ENCODE data around the gene ZCCHC7. TPM values are rescaled to one million over a fixed set of nuclear protein-coding genes. Genes with fewer than 3 reads are reported as not detected.
"Not testable (repeated sequence)": the region's sequence is repeated elsewhere in the genome, so short reads cannot be mapped to it uniquely, and the experiment has no call there.

ZCCHC7 gene
- total RNA-seq, 1 donor from 2014 or later, result 20.9 TPM

DNA sequence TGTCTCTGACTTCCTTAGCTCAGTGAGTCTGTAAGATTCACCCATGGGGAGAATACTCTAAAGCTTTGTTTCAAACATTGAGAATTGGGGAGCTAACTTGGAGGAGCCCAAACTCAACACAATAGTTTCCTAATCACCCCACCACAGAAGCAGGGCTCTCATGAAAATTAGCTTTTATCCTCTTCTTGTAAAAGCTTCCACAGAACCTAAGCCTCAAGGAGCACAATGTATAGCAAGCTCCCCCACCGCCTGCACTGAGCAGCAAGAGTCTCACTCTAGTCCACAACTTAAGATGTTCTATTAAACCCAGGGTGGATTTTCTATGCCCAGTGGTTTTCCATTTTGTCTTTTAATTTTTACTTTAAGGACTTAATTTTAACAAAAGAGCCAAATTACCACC, 253.2 kb downstream of the ZCCHC7 start:
- DNase-seq (ENCODE audit: low read depth), result no peak

- no peak for DNase-seq (ENCODE audit: low read depth)
These were observed 254.5 kb downstream of the ZCCHC7 start for GRCh38 chr9:37374892-37375291.

- DNase-seq (ENCODE audit: low read depth), result no peak
These were observed 257.6 kb downstream of the ZCCHC7 start for GRCh38 chr9:37377688-37378612.

DNA sequence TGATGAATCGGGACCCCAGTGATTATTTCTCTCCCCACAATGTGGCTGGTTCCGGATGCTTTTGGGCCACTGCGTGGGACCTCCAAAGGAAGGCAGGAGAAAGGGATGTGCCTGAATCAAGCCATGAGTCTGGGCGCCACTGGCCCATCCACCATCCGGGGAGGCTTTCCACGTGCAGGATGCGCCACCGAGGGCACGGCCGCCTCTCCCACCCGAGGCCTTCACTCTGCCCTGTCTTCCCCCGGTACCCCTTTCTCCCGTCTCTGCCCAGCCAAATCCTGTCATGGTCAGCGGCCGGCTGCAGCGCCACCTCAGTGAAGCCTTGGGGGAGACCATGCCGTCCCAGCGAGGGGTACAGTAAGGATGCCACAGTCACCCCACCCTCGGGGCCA, 258.2 kb downstream of the ZCCHC7 start:
- DNase-seq (ENCODE audit: low read depth), result no peak

GRCh38 chr9:37379835-37380234, 259.5 kb downstream of the ZCCHC7 start:
- DNase-seq (ENCODE audit: low read depth), result no peak

- DNase-seq (ENCODE audit: low read depth), result no peak
These were observed 260.2 kb downstream of the ZCCHC7 start for GRCh38 chr9:37380570-37380969.

DNA sequence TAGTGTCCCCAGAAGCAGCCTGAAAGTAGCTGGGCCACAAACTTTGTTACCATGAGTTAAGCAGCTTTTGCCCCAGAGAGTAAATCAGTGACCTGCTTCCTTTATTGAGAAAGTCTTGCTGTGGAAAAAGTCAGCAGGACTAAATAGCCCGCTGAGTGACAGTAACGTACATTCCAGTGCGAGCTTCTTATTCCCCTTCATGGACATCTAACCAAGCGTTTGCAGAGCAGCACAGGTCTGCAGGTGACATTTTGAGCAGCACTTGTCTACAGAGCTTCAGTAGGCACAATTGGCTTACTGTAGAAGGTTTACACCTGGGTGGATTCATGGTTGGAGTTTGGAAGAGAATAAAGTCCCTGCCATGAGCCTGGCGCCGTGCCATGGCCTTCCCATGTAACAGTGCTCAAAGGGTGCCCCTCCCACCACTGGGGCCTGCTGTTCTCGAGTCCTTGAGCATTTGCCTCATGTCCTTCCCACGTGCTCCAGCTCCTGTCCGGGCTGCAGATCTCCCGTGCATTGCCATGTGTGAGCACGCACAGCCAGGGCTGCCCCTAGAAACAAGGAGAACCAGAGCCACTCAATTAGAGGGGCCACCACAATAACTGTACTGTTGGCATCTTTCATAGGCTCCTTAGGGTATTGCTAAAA, 260.8 kb downstream of the ZCCHC7 start:
- DNase-seq (ENCODE audit: low read depth), result no peak

GRCh38 chr9:37382161-37382981, 262.0 kb downstream of the ZCCHC7 start:
- no peak for DNase-seq (ENCODE audit: low read depth)

GRCh38 chr9:37382982-37383357, 262.6 kb downstream of the ZCCHC7 start:
- DNase-seq (ENCODE audit: low read depth), result no peak

DNA sequence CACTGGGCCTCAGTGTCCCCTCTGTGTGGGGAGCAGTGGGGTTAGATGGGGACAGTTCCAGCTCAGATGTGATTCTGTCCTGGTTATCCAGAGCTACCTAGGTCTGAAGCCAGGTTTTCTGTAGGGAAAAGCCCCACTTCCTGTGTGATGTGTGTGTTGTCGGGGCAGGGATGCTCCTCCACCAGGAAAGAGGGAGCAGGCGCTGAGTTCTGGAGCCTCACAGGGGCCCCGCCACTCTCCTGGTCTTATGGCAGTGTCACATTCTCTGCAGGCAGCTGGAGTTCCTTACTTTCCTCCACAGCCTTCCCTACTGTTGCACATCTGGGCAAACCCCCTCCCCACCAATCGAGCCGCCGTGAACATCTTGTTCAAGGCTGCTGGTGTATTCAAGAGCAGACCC, 263.0 kb downstream of the ZCCHC7 start:
- DNase-seq (ENCODE audit: low read depth), result no peak

GRCh38 chr9:37383876-37384746, 263.7 kb downstream of the ZCCHC7 start:
- no peak for DNase-seq (ENCODE audit: low read depth)

GRCh38 chr9:37385286-37385685, 264.9 kb downstream of the ZCCHC7 start:
- DNase-seq (ENCODE audit: low read depth), result no peak

- no peak for DNase-seq (ENCODE audit: low read depth)
These were observed 266.6 kb downstream of the ZCCHC7 start for GRCh38 chr9:37386988-37387387.

DNA sequence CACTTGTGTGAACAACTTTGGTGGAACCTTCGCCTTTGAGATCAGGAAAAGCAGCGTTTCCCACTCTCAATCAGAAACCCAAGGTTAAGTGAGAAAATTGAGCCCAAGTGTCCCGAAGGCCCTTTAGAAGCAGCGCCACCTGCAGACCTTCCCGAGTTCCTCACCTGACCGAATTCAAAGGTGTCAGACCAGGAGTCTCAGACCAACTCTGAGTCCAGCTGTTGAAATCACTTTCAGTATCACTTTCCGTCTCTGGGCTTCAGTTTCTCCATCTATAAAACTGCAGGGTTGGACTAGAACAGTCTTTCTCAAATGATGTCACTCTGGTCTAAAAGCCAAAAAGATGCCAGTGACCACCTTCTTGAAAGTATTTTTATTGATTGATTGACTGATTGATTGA, 270.4 kb downstream of the ZCCHC7 start:
- peak; percentile 38 for DNase-seq (ENCODE audit: low read depth)

DNA sequence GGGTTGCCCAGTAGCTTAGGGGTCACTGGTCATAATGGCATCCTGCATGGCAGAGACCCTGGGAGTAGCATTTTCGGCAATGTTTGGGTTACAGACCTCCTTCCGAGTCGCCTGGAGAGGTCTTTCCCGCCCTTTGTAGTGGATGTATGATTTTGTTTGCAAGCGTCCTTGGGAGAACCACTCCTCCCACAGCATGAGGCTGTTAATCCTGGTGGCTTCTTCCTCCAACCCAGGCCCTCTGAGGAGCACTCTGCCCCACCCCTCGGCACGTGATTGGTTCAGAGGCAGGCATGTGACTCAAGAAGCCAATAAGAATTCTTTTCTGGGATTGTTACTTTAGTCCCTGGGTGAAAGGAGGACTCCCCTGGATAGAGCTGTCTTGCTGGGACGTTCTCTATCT, 271.9 kb downstream of the ZCCHC7 start:
- DNase-seq (ENCODE audit: low read depth), result no peak

DNA sequence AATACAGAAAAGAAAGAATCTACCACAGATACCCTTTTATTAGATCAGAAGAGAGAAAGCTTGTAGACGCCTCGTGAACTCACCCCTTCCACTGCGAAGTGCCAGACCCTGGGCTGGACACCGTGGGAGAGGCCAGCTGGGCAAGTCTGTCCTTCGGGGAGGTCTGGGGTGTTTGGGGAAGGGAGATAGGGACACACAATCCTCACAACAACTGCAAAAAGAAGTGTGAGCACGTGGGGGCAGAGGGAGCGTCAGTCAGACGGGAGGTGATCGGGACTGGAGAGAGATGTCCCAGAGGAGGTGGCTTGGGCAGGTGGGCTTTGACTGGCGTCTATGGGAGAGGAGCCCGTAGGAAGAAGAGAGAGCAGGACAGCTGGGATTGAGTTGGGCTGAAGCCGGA, 274.9 kb downstream of the ZCCHC7 start:
- no peak for DNase-seq (ENCODE audit: low read depth)

- no peak for DNase-seq (ENCODE audit: low read depth)
These were observed 275.3 kb downstream of the ZCCHC7 start for GRCh38 chr9:37395663-37396062.

GRCh38 chr9:37397948-37398347, 277.6 kb downstream of the ZCCHC7 start:
- not testable (repeated sequence) for DNase-seq (ENCODE audit: low read depth)

DNA sequence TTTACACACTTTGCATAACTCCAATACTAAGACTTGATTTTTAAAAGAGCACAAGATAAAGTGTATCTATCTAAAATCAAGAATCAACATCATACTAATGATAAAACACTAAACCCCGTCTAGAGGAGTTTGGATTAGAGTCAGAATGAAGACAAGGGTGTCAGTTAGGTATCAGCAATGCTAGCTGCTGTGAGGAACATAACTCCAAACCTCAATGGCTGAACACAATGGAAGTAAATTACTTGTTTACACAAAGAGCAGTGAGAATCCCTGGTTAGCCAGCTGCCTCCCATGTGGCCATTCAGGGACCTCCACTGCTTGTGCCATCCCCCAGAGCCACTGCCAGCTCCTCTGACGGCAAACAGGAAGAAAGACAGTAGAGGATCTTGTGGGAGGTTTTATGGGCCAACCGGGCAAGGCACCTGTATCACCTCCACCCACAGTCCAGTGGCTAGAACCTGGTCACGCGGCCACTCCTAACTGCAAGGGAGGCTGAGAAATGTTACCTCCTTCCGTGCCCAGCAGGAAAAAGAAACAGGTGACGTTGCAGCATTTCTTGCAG, 278.2 kb downstream of the ZCCHC7 start:
- DNase-seq (ENCODE audit: low read depth), result no peak

DNA sequence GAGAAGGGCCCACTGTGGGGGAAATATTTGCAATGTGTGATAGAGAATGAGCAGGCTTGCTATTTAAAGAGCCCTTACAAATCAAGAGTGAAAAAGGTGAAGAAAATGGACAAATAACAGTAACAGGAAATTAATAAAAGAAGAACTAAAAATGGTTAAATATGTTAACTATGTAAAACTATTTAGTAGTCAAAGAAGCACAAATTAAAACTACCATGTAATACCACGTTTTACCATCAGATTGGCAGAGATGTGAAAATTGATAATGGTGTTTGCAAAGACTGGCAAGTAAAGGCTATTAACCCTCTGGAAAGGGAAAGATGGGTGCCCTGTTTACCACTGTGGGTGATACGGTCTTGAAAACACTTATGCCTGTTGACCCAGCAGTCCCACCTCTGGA, 279.0 kb downstream of the ZCCHC7 start:
- no peak for DNase-seq (ENCODE audit: low read depth)

DNA sequence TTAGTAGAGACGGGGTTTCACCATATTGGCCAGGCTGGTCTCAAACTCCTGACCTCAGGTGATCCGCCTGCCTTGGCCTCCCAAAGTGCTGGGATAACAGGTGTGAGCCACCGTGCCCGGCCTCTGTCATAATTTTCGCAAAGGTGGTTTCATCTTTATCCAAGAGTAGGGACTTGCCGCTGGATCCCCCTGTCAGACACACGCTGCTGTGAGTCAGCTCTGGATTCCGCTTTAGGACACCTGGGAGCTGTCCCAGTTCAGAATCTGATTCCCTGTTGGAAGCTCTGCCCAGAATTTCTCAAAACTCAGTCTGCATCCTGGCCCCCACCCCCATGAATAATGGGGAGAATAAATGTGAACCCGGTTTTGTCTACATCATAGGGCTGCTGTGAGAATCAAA, 284.2 kb downstream of the ZCCHC7 start:
- DNase-seq (ENCODE audit: low read depth), result no peak
